Mesendoderm (in vitro differentiated cells): ENCODE data around the gene TCP11L1. TPM values are rescaled to one million over a fixed set of nuclear protein-coding genes. Genes with fewer than 3 reads are reported as not detected.

ENCODE experiments used
- DNase-seq: peaks from one replicate; pipeline ENCODE4 v3.0.0; 2013
- H2AK5ac ChIP-seq: 2 replicates; pipeline ENCODE4 v1.6.1; 2013; ENCODE audit warnings: low read length, inconsistent platforms
- H2BK120ac ChIP-seq: 2 replicates; pipeline ENCODE4 v1.6.1; 2013; ENCODE audit warnings: low read depth, mild to moderate bottlenecking, low read length, moderate library complexity, mixed read lengths
- H2BK15ac ChIP-seq: replicated peaks from 2 replicates; pipeline ENCODE4 v1.6.1; 2013; ENCODE audit warnings: low read depth, mild to moderate bottlenecking, moderate library complexity
- H2BK5ac ChIP-seq: 2 replicates; pipeline ENCODE4 v1.6.1; 2013; ENCODE audit warnings: low read length, inconsistent platforms
- H3K18ac ChIP-seq: 2 replicates; pipeline ENCODE4 v1.6.1; 2013; ENCODE audit warnings: mild to moderate bottlenecking, low read length, mixed read lengths
- H3K23ac ChIP-seq: one replicate; pipeline ENCODE4 v1.6.1; 2013; ENCODE audit warnings: low read length
- H3K27ac ChIP-seq: 2 replicates; pipeline ENCODE4 v1.5.1; 2013; ENCODE audit warnings: low read depth, mild to moderate bottlenecking, inconsistent platforms, low read length, moderate library complexity
- H3K27me3 ChIP-seq: 2 replicates; pipeline ENCODE4 v1.6.1; 2013; ENCODE audit warnings: low read length, control low read depth, mild to moderate bottlenecking, inconsistent platforms; ENCODE audit not compliant: insufficient read depth, poor library complexity
- H3K36me3 ChIP-seq: 2 replicates; pipeline ENCODE4 v1.6.1; 2013; ENCODE audit warnings: low read length, inconsistent platforms; ENCODE audit not compliant: control insufficient read depth, insufficient read depth
- H3K4ac ChIP-seq: one replicate; pipeline ENCODE4 v1.6.1; 2013; ENCODE audit warnings: low read depth, mild to moderate bottlenecking, low read length, moderate library complexity
- H3K4me1 ChIP-seq: 2 replicates; pipeline ENCODE4 v1.6.1; 2013; ENCODE audit warnings: low read depth, low read length, inconsistent platforms; ENCODE audit not compliant: control insufficient read depth
- H3K4me2 ChIP-seq: 2 replicates; pipeline ENCODE4 v1.6.1; 2013; ENCODE audit warnings: low read length
- H3K4me3 ChIP-seq: 2 replicates; pipeline ENCODE4 v1.5.1; 2013; ENCODE audit warnings: mild to moderate bottlenecking, low read length
- H3K56ac ChIP-seq: one replicate; pipeline ENCODE4 v1.6.1; 2013; ENCODE audit warnings: low read length
- H3K79me1 ChIP-seq: 2 replicates; pipeline ENCODE4 v1.6.1; 2013; ENCODE audit warnings: low read length, inconsistent platforms
- H3K79me2 ChIP-seq: 2 replicates; pipeline ENCODE4 v1.6.1; 2013; ENCODE audit warnings: mild to moderate bottlenecking, low read length; ENCODE audit not compliant: control insufficient read depth, insufficient read depth
- H3K9ac ChIP-seq: 2 replicates; pipeline ENCODE4 v1.6.1; 2013; ENCODE audit warnings: low read length, inconsistent platforms
- H4K5ac ChIP-seq: one replicate; pipeline ENCODE4 v1.6.1; 2013; ENCODE audit warnings: low read length
- H4K8ac ChIP-seq: one replicate; pipeline ENCODE4 v1.6.1; 2013; ENCODE audit warnings: low read depth, mild to moderate bottlenecking, control low read depth, low read length, moderate library complexity
- WGBS: extraction: QIAGEN DNeasy Blood & Tissue Kit; methylation state at CpG from one replicate; pipeline ENCODE4 v1.1.7; 2013; ENCODE audit warnings: low lambda C conversion rate, missing lambda C conversion rate; ENCODE audit not compliant: insufficient coverage; ENCODE audit errors: extremely low coverage; 5-methylcytosine and 5-hydroxymethylcytosine counted together
- polyA plus RNA-seq, 2 experiments: library from polyadenylated mRNA; stranded (reverse); fragments of 200-250 nt; gene quantifications; one replicate each; pipeline ENCODE4 v1.2.3, GENCODE V29; 2013

Gene TCP11L1, protein sequence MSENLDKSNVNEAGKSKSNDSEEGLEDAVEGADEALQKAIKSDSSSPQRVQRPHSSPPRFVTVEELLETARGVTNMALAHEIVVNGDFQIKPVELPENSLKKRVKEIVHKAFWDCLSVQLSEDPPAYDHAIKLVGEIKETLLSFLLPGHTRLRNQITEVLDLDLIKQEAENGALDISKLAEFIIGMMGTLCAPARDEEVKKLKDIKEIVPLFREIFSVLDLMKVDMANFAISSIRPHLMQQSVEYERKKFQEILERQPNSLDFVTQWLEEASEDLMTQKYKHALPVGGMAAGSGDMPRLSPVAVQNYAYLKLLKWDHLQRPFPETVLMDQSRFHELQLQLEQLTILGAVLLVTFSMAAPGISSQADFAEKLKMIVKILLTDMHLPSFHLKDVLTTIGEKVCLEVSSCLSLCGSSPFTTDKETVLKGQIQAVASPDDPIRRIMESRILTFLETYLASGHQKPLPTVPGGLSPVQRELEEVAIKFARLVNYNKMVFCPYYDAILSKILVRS
- 7.3 TPM for polyA plus RNA-seq (2013, experiment 1 of 2)
- 7.6 TPM for polyA plus RNA-seq (2013, experiment 2 of 2)

- H3K56ac ChIP-seq = peak within 1 kb of the TSS; percentile 96
- no CpG with 5 or more reads among the region's 84 CpGs for WGBS
These were observed at the start of gene TCP11L1 for GRCh38 chr11:33039274-33040032. TCP11L1 (plus strand) TSS chr11:33039572; CDS start chr11:33043774, 4,202 bp downstream.

GRCh38 chr11:32990481-32990880 lies 48.9 kb upstream of the TCP11L1 start:
- no peak overlapping the region for H3K18ac ChIP-seq
- DNase-seq = no peak
- WGBS = no CpG with 5 or more reads among the region's 1 CpG

More at GRCh38 chr11:33039274-33040032, at the start of gene TCP11L1:
- H4K8ac ChIP-seq = peak within 1 kb of the TSS; percentile 93
- H3K4me3 ChIP-seq = peak within 1 kb of the TSS; percentile 90
- H2AK5ac ChIP-seq = peak within 1 kb of the TSS; percentile 59
- H3K79me2 ChIP-seq = no peaks in the 10 kb centered on the region
- no peak within 1 kb of the TSS for H4K5ac ChIP-seq
- H3K18ac ChIP-seq = peak within 1 kb of the TSS; percentile 63
- no peaks in the 10 kb centered on the region for H3K27me3 ChIP-seq
- no peaks in the 10 kb centered on the region for H3K4me1 ChIP-seq
- peak within 1 kb of the TSS; percentile 87 for H3K27ac ChIP-seq
- no peak within 1 kb of the TSS for H2BK15ac ChIP-seq
- H3K23ac ChIP-seq = peak within 1 kb of the TSS; percentile 94
- peak within 1 kb of the TSS; percentile 28 for H3K4ac ChIP-seq
- H3K4me2 ChIP-seq = peak within 1 kb of the TSS; percentile 92
- peak; percentile 96 for DNase-seq
- H2BK120ac ChIP-seq = peak within 1 kb of the TSS; percentile 56
- H3K36me3 ChIP-seq = peaks cover 2% of the 10 kb centered on the region
- H3K9ac ChIP-seq = peak within 1 kb of the TSS; percentile 86
- H2BK5ac ChIP-seq = peak within 1 kb of the TSS; percentile 93
- no peaks in the 10 kb centered on the region for H3K79me1 ChIP-seq

GRCh38 chr11:32991427-32991826 lies 47.9 kb upstream of the TCP11L1 start:
- Histone ChIP-seq H3K4ac (no peak overlapping the region), H3K79me2 (no peaks in the 10 kb centered on the region), H3K4me2 (no peak overlapping the region), H2BK120ac (no peak overlapping the region), H3K27me3 (no peaks in the 10 kb centered on the region), H2AK5ac (no peak overlapping the region), H4K8ac (no peak overlapping the region), H2BK15ac (no peak overlapping the region), H3K23ac (no peak overlapping the region), H3K56ac (no peak overlapping the region), H4K5ac (no peak overlapping the region), H3K79me1 (no peaks in the 10 kb centered on the region), H3K36me3 (no peaks in the 10 kb centered on the region), H3K4me3 (no peak overlapping the region), H3K27ac (no peak overlapping the region), H3K9ac (no peak overlapping the region), H3K18ac (no peak overlapping the region), H3K4me1 (no peaks in the 10 kb centered on the region), H2BK5ac (no peak overlapping the region)
- WGBS = no CpG with 5 or more reads among the region's 3 CpGs
- DNase-seq = no peak

More at GRCh38 chr11:32990481-32990880, 48.9 kb upstream of the TCP11L1 start:
- H3K23ac ChIP-seq = no peak overlapping the region
- H2BK15ac ChIP-seq = no peak overlapping the region
- no peaks in the 10 kb centered on the region for H3K36me3 ChIP-seq
- H3K9ac ChIP-seq = no peak overlapping the region
- H3K4me1 ChIP-seq = no peaks in the 10 kb centered on the region
- H2AK5ac ChIP-seq = no peak overlapping the region
- no peak overlapping the region for H3K4me3 ChIP-seq
- no peak overlapping the region for H3K56ac ChIP-seq
- no peaks in the 10 kb centered on the region for H3K27me3 ChIP-seq
- no peak overlapping the region for H2BK5ac ChIP-seq
- H4K8ac ChIP-seq = no peak overlapping the region
- no peak overlapping the region for H3K4me2 ChIP-seq
- no peaks in the 10 kb centered on the region for H3K79me2 ChIP-seq
- H3K4ac ChIP-seq = no peak overlapping the region
- no peak overlapping the region for H3K27ac ChIP-seq
- no peaks in the 10 kb centered on the region for H3K79me1 ChIP-seq
- no peak overlapping the region for H4K5ac ChIP-seq
- no peak overlapping the region for H2BK120ac ChIP-seq

DNA sequence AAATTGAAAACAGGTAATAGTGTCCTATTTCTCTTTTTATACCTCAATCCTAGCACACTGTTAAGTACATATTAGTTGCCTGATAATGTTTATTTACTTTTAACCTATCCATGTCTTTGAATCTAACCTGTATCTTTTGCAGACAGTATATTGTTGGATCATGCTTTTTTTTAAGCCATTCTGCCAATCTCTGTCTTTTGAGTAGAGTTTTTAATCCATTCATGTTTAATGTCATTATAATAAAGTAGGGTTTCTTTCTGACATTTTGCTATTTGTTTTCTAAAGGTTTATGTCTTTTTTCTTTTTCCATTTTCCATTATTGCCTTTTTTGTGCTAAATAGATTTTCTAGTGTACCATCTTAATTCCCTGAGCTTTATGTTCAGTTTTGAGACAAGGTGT lies 47.5 kb upstream of the TCP11L1 start:
- no peak overlapping the region for H4K8ac ChIP-seq
- no peaks in the 10 kb centered on the region for H3K79me2 ChIP-seq
- H2BK15ac ChIP-seq = no peak overlapping the region
- H3K4me1 ChIP-seq = no peaks in the 10 kb centered on the region
- H2BK120ac ChIP-seq = no peak overlapping the region
- H3K4me2 ChIP-seq = no peak overlapping the region
- H3K18ac ChIP-seq = no peak overlapping the region
- H3K27me3 ChIP-seq = no peaks in the 10 kb centered on the region
- H2AK5ac ChIP-seq = no peak overlapping the region
- H3K27ac ChIP-seq = no peak overlapping the region
- H3K79me1 ChIP-seq = no peaks in the 10 kb centered on the region
- no peak overlapping the region for H3K9ac ChIP-seq
- no peak overlapping the region for H2BK5ac ChIP-seq
- H3K4me3 ChIP-seq = no peak overlapping the region
- H3K4ac ChIP-seq = no peak overlapping the region
- no peaks in the 10 kb centered on the region for H3K36me3 ChIP-seq
- DNase-seq = no peak
- H4K5ac ChIP-seq = no peak overlapping the region
- no peak overlapping the region for H3K56ac ChIP-seq
- no peak overlapping the region for H3K23ac ChIP-seq

- H3K4ac ChIP-seq = no peak overlapping the region
- no peaks in the 10 kb centered on the region for H3K4me1 ChIP-seq
- no peak overlapping the region for H2BK5ac ChIP-seq
- H3K79me2 ChIP-seq = no peaks in the 10 kb centered on the region
- no peaks in the 10 kb centered on the region for H3K79me1 ChIP-seq
- no peak overlapping the region for H4K5ac ChIP-seq
- H4K8ac ChIP-seq = no peak overlapping the region
- no peak overlapping the region for H3K27ac ChIP-seq
- no peaks in the 10 kb centered on the region for H3K36me3 ChIP-seq
- H3K56ac ChIP-seq = no peak overlapping the region
- no peak overlapping the region for H3K23ac ChIP-seq
- no peak overlapping the region for H3K18ac ChIP-seq
- no peak for DNase-seq
- no peak overlapping the region for H2BK120ac ChIP-seq
- no peak overlapping the region for H2AK5ac ChIP-seq
- no peak overlapping the region for H3K4me2 ChIP-seq
- no peaks in the 10 kb centered on the region for H3K27me3 ChIP-seq
- no peak overlapping the region for H2BK15ac ChIP-seq
- no peak overlapping the region for H3K9ac ChIP-seq
- no peak overlapping the region for H3K4me3 ChIP-seq
These were observed 39.2 kb upstream of the TCP11L1 start for GRCh38 chr11:33000181-33000580.
